ENCODE results near the gene RBM26. TPM values are rescaled to one million over a fixed set of nuclear protein-coding genes. Genes with fewer than 3 reads are reported as not detected.

The RBM26 gene
- total and polyA plus RNA-seq, 2 experiments from 2014 or later: 46.0 to 69.3 TPM

- TF ChIP-seq CTCF (conservative IDR thresholded peaks at IDR 0.05; ENCODE audit: low read depth in 2 of 2): no peak
- no peak for TF ChIP-seq CREB1 (CRISPR knock-in tag; IDR thresholded peaks at IDR 0.05; ENCODE audit: low read depth)
- no peak for TF ChIP-seq EZH2 (IDR thresholded peaks at IDR 0.05; ENCODE audit: low read depth, unreplicated experiment)
- TF ChIP-seq STAT1 (IDR thresholded peaks at IDR 0.05; ENCODE audit: unreplicated experiment): no peak
- TF ChIP-seq POLR2AphosphoS5 (IDR thresholded peaks at IDR 0.05; ENCODE audit: low read depth): no peak
- TF ChIP-seq REST (IDR thresholded peaks at IDR 0.05; ENCODE audit: unreplicated experiment): no peak
- TF ChIP-seq JUNB (IDR thresholded peaks at IDR 0.05; ENCODE audit: unreplicated experiment): no peak
- no peak for TF ChIP-seq ZNF114 (CRISPR knock-in tag; IDR thresholded peaks at IDR 0.05)
- TF ChIP-seq ZNF462 (CRISPR knock-in tag; IDR thresholded peaks at IDR 0.05): no peak
- no peak for TF ChIP-seq NANOG (IDR thresholded peaks at IDR 0.05; ENCODE audit: borderline replicate concordance)
- TF ChIP-seq, protein P1, sequence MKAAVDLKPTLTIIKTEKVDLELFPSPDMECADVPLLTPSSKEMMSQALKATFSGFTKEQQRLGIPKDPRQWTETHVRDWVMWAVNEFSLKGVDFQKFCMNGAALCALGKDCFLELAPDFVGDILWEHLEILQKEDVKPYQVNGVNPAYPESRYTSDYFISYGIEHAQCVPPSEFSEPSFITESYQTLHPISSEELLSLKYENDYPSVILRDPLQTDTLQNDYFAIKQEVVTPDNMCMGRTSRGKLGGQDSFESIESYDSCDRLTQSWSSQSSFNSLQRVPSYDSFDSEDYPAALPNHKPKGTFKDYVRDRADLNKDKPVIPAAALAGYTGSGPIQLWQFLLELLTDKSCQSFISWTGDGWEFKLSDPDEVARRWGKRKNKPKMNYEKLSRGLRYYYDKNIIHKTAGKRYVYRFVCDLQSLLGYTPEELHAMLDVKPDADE (IDR thresholded peaks at IDR 0.05): no peak
- no peak for TF ChIP-seq EZH2phosphoT487 (IDR thresholded peaks at IDR 0.05; ENCODE audit: unreplicated experiment)
- TF ChIP-seq ZNF331 (CRISPR knock-in tag; IDR thresholded peaks at IDR 0.05; ENCODE audit: low read depth): no peak
- Histone ChIP-seq H3K4me2 (no peak overlapping the region), H3K27ac (ENCODE audit: low read depth) (no peak overlapping the region), H4K20me1 (replicated peaks; ENCODE audit: insufficient read depth) (peaks cover 14% of the 10 kb centered on the region; the same call in 1 of the 2 replicates), H3K9me2 (ENCODE audit: insufficient read depth) (no peaks in the 10 kb centered on the region), H3K4me3 (no peak overlapping the region), H3F3A (replicated peaks; ENCODE audit: low read depth) (0 out of 2 replicates have a peak, but pooled peaks cover 3% of the 10 kb centered on the region), H3K4me1 (ENCODE audit: insufficient read depth) (peaks cover 18% of the 10 kb centered on the region), H3K36me3 (ENCODE audit: insufficient read depth) (no peaks in the 10 kb centered on the region; the same call in 1 of the 2 replicates), H3K79me2 (replicated peaks; ENCODE audit: insufficient read depth) (peaks cover 100% of the 10 kb centered on the region), H3K27me3 (ENCODE audit: insufficient read depth) (no peaks in the 10 kb centered on the region), H2AFZ (no peak overlapping the region)
- no peak overlapping the region for H3K4me3 Mint-ChIP-seq
- peaks cover 23% of the 10 kb centered on the region for H3K9me3 Mint-ChIP-seq
- ATAC-seq (no peak), DNase-seq (ENCODE audit: low spot score) (no peak)
- H3K27me3 Mint-ChIP-seq (ENCODE audit: insufficient read depth, low read depth, poor library complexity): no peaks in the 10 kb centered on the region
- peaks cover 52% of the 10 kb centered on the region for H3K4me1 Mint-ChIP-seq
- H3K27ac Mint-ChIP-seq: no peak overlapping the region
- H3K36me3 Mint-ChIP-seq (ENCODE audit: low read depth): peaks cover 61% of the 10 kb centered on the region
These were observed 7.9 kb downstream of the RBM26 start for GRCh38 chr13:79398127-79398526.

Measured in GM23338 (cell line).